HEK293 (cell line): Measurements from ENCODE around the gene COL5A3.

Experiments used
- CTCF ChIA-PET: fragments of 350-600 bp; formaldehyde crosslinking; extraction: SDS; loops from one replicate; lab custom pipeline; 2021; ENCODE audit warnings: antibody characterized with exemption; lab: Yijun Ruan, JAX
- POLR2A ChIA-PET: fragments of 300-600 bp; formaldehyde crosslinking; extraction: SDS; loops from one replicate; lab custom pipeline; 2020; ENCODE audit warnings: antibody characterized with exemption, inconsistent platforms; lab: Yijun Ruan, JAX
- H3K27ac ChIP-seq: fragments of 200-500 bp; sonication (Bioruptor generic); 2 replicates; pipeline ENCODE4 v1.5.1; 2014; ENCODE audit warnings: low read depth, low read length, control low read depth, inconsistent platforms; ENCODE audit errors: extremely low read depth
- H3K36me3 ChIP-seq, 2 experiments: fragments of 200-500 bp in 1 of 2; sonication (Bioruptor generic) in 1 of 2; 1 replicate in 1 of 2; 2 replicates in 1 of 2; pipeline ENCODE4 v1.5.1; 2014 to 2017; ENCODE audit warnings: inconsistent platforms in 2 of 2, low read length in 2 of 2; ENCODE audit not compliant: control insufficient read depth in 2 of 2, insufficient read depth in 1 of 2
- H3K4me1 ChIP-seq: fragments of 200-500 bp; sonication (Bioruptor generic); 2 replicates; pipeline ENCODE4 v1.5.1; 2014; ENCODE audit warnings: mild to moderate bottlenecking, low read length, inconsistent platforms; ENCODE audit not compliant: control insufficient read depth, insufficient read depth
- H3K4me3 ChIP-seq: 2 replicates; pipeline ENCODE4 v1.5.1; 2011; ENCODE audit warnings: low read depth, mild to moderate bottlenecking, control low read depth, low read length, moderate library complexity
- H3K9me3 ChIP-seq: fragments of 200-500 bp; sonication (Bioruptor generic); 2 replicates; pipeline ENCODE4 v1.5.1; 2014; ENCODE audit warnings: low read depth, low read length, inconsistent platforms; ENCODE audit not compliant: control insufficient read depth, insufficient read depth
- BCL11A ChIP-seq: fragments of 450-650 bp; formaldehyde crosslinking; IDR thresholded peaks from 2 replicates; pipeline ENCODE4 v1.5.1; 2016; ENCODE audit warnings: low read depth, missing biosample characterization, missing genetic modification characterization
- FEZF1 ChIP-seq: fragments of 450-650 bp; formaldehyde crosslinking; IDR thresholded peaks from 2 replicates; pipeline ENCODE4 v1.5.1; 2016; ENCODE audit warnings: missing biosample characterization, missing genetic modification characterization
- GFI1B ChIP-seq: fragments of 450-650 bp; formaldehyde crosslinking; IDR thresholded peaks from 2 replicates; pipeline ENCODE4 v1.5.1; 2016; ENCODE audit warnings: missing biosample characterization, missing genetic modification characterization
- GLI2 ChIP-seq: fragments of 450-650 bp; formaldehyde crosslinking; IDR thresholded peaks from 2 replicates; pipeline ENCODE4; 2017; ENCODE audit warnings: missing biosample characterization, missing genetic modification characterization, low read depth, borderline replicate concordance
- HOXC10 ChIP-seq: sonication (generic); formaldehyde crosslinking; IDR thresholded peaks from 2 replicates; pipeline ENCODE4 v1.8.1; 2023; ENCODE audit warnings: mild to moderate bottlenecking, missing genetic modification reagents
- SALL2 ChIP-seq: fragments of 450-650 bp; formaldehyde crosslinking; IDR thresholded peaks from 2 replicates; pipeline ENCODE4 v1.5.0; 2017; ENCODE audit warnings: missing biosample characterization, mild to moderate bottlenecking, missing genetic modification characterization, borderline replicate concordance
- WT1 ChIP-seq: fragments of 450-650 bp; formaldehyde crosslinking; IDR thresholded peaks from 2 replicates; pipeline ENCODE4 v1.5.1; 2016; ENCODE audit warnings: missing biosample characterization, missing genetic modification characterization
- YY1 ChIP-seq: fragments of 450-650 bp; formaldehyde crosslinking; IDR thresholded peaks from 2 replicates; pipeline ENCODE4 v1.5.1; 2018; ENCODE audit warnings: missing biosample characterization, missing genetic modification characterization
- ZBTB20 ChIP-seq: fragments of 450-650 bp; formaldehyde crosslinking; IDR thresholded peaks from 2 replicates; pipeline ENCODE4 v1.5.1; 2016; ENCODE audit warnings: missing biosample characterization, missing genetic modification characterization
- ZFP3 ChIP-seq: fragments of 450-650 bp; formaldehyde crosslinking; IDR thresholded peaks from 2 replicates; pipeline ENCODE4 v1.5.1; 2016; ENCODE audit warnings: low read depth, missing biosample characterization, missing genetic modification characterization
- ZFP37 ChIP-seq: fragments of 450-650 bp; formaldehyde crosslinking; IDR thresholded peaks from 2 replicates; pipeline ENCODE4 v1.5.1; 2016; ENCODE audit warnings: missing biosample characterization, missing genetic modification characterization
- ZFP69B ChIP-seq: fragments of 450-650 bp; formaldehyde crosslinking; IDR thresholded peaks from 2 replicates; pipeline ENCODE4 v1.5.1; 2016; ENCODE audit warnings: missing biosample characterization, missing genetic modification characterization
- ZNF174 ChIP-seq: fragments of 450-650 bp; formaldehyde crosslinking; IDR thresholded peaks from 2 replicates; pipeline ENCODE4 v1.5.0; 2017; ENCODE audit warnings: missing biosample characterization, mild to moderate bottlenecking, missing genetic modification characterization
- ZNF239 ChIP-seq: fragments of 450-650 bp; formaldehyde crosslinking; IDR thresholded peaks from 2 replicates; pipeline ENCODE4 v1.5.1; 2016; ENCODE audit warnings: missing biosample characterization, missing genetic modification characterization
- ZNF341 ChIP-seq: fragments of 450-650 bp; formaldehyde crosslinking; IDR thresholded peaks from 2 replicates; pipeline ENCODE4; 2016; ENCODE audit warnings: low read depth, missing biosample characterization, missing genetic modification characterization
- ZNF394 ChIP-seq: fragments of 450-650 bp; formaldehyde crosslinking; IDR thresholded peaks from 2 replicates; pipeline ENCODE4 v1.5.1; 2016; ENCODE audit warnings: missing biosample characterization, missing genetic modification characterization, mild to moderate bottlenecking, moderate library complexity, borderline replicate concordance
- ZNF48 ChIP-seq: fragments of 450-650 bp; formaldehyde crosslinking; IDR thresholded peaks from 2 replicates; pipeline ENCODE4 v1.5.1; 2016; ENCODE audit warnings: missing biosample characterization, missing genetic modification characterization
- ZNF501 ChIP-seq: fragments of 450-650 bp; formaldehyde crosslinking; IDR thresholded peaks from 2 replicates; pipeline ENCODE4 v1.5.1; 2016; ENCODE audit warnings: missing biosample characterization, missing genetic modification characterization
- ZNF548 ChIP-seq: fragments of 450-650 bp; formaldehyde crosslinking; IDR thresholded peaks from 2 replicates; pipeline ENCODE4 v1.5.1; 2016; ENCODE audit warnings: missing biosample characterization, missing genetic modification characterization
- ZNF624 ChIP-seq: fragments of 450-650 bp; formaldehyde crosslinking; IDR thresholded peaks from 2 replicates; pipeline ENCODE4 v1.5.1; 2017; ENCODE audit warnings: missing biosample characterization, missing genetic modification characterization
- ZNF785 ChIP-seq: fragments of 450-650 bp; formaldehyde crosslinking; IDR thresholded peaks from 2 replicates; pipeline ENCODE4 v1.5.1; 2016; ENCODE audit warnings: missing biosample characterization, missing genetic modification characterization
- TF ChIP-seq, protein P1 (sequence below): fragments of 450-650 bp; formaldehyde crosslinking; IDR thresholded peaks from 2 replicates; pipeline ENCODE4 v1.5.1; 2016; ENCODE audit warnings: missing biosample characterization, missing genetic modification characterization, borderline replicate concordance
- TF ChIP-seq, protein P2 (sequence below): fragments of 450-650 bp; formaldehyde crosslinking; IDR thresholded peaks from 2 replicates; pipeline ENCODE4 v1.5.1; 2016; ENCODE audit warnings: missing biosample characterization, missing genetic modification characterization
- TF ChIP-seq, protein P3 (sequence below): fragments of 450-650 bp; formaldehyde crosslinking; IDR thresholded peaks from 2 replicates; pipeline ENCODE4 v1.5.1; 2016; ENCODE audit warnings: missing biosample characterization, missing genetic modification characterization, low read depth
- TF ChIP-seq, protein P4 (sequence below): fragments of 450-650 bp; formaldehyde crosslinking; IDR thresholded peaks from 2 replicates; pipeline ENCODE4 v1.5.1; 2017; ENCODE audit warnings: missing biosample characterization, missing genetic modification characterization
- TF ChIP-seq, protein P5 (sequence below): fragments of 450-650 bp; formaldehyde crosslinking; IDR thresholded peaks from 2 replicates; pipeline ENCODE4 v1.5.1; 2017; ENCODE audit warnings: missing biosample characterization, missing genetic modification characterization
- TF ChIP-seq, protein P6 (sequence below): sonication (generic); formaldehyde crosslinking; IDR thresholded peaks from 2 replicates; pipeline ENCODE4 v1.8.1; 2022; ENCODE audit warnings: mild to moderate bottlenecking, moderate library complexity, missing genetic modification reagents

The COL5A3 gene

DNA sequence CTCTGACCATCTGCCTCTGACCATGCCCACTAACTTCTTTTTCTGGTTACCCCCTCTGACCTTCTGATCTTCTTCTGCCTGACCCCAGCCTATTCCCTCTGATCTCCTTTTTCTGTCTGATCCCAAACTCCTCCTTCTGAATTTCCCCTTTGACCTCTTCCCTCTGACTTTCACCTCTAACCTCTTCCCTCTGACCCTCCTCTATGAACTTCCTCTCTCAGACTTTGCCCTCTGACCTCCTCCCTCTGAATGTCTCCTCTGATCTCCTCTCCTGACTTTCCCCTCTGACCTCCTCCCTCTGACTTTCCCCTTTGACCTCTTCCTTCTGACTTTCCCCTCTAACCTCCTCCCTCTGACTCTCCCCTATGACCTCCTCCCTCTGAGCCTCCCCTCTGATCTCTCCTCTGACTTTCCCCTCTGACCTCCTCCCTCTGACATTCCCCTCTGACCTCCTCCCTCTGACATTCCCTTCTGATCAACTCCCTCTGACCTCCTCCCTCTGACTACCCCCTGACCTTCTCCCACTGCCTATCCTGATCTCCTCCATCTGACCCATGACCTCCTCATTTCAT lies 3.5 kb downstream of the COL5A3 start:
- H3K4me3 ChIP-seq: no peak overlapping the region
- ChIA-PET POLR2A (no interaction called here), CTCF (no interaction called here)
- no peaks in the 10 kb centered on the region for H3K36me3 ChIP-seq
- H3K9me3 ChIP-seq: no peaks in the 10 kb centered on the region
- H3K27ac ChIP-seq: no peak overlapping the region
- H3K4me1 ChIP-seq: peaks cover 7% of the 10 kb centered on the region; the same call in 1 of the 2 replicates
- TF ChIP-seq ZFP37 (tag by site-specific recombination): no peak
- TF ChIP-seq, protein P1, sequence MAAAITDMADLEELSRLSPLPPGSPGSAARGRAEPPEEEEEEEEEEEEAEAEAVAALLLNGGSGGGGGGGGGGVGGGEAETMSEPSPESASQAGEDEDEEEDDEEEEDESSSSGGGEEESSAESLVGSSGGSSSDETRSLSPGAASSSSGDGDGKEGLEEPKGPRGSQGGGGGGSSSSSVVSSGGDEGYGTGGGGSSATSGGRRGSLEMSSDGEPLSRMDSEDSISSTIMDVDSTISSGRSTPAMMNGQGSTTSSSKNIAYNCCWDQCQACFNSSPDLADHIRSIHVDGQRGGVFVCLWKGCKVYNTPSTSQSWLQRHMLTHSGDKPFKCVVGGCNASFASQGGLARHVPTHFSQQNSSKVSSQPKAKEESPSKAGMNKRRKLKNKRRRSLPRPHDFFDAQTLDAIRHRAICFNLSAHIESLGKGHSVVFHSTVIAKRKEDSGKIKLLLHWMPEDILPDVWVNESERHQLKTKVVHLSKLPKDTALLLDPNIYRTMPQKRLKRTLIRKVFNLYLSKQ (tag by site-specific recombination): no peak
- TF ChIP-seq ZNF394 (tag by site-specific recombination): no peak
- TF ChIP-seq, protein P2, sequence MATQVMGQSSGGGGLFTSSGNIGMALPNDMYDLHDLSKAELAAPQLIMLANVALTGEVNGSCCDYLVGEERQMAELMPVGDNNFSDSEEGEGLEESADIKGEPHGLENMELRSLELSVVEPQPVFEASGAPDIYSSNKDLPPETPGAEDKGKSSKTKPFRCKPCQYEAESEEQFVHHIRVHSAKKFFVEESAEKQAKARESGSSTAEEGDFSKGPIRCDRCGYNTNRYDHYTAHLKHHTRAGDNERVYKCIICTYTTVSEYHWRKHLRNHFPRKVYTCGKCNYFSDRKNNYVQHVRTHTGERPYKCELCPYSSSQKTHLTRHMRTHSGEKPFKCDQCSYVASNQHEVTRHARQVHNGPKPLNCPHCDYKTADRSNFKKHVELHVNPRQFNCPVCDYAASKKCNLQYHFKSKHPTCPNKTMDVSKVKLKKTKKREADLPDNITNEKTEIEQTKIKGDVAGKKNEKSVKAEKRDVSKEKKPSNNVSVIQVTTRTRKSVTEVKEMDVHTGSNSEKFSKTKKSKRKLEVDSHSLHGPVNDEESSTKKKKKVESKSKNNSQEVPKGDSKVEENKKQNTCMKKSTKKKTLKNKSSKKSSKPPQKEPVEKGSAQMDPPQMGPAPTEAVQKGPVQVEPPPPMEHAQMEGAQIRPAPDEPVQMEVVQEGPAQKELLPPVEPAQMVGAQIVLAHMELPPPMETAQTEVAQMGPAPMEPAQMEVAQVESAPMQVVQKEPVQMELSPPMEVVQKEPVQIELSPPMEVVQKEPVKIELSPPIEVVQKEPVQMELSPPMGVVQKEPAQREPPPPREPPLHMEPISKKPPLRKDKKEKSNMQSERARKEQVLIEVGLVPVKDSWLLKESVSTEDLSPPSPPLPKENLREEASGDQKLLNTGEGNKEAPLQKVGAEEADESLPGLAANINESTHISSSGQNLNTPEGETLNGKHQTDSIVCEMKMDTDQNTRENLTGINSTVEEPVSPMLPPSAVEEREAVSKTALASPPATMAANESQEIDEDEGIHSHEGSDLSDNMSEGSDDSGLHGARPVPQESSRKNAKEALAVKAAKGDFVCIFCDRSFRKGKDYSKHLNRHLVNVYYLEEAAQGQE (tag by site-specific recombination): no peak
- TF ChIP-seq, protein P3, sequence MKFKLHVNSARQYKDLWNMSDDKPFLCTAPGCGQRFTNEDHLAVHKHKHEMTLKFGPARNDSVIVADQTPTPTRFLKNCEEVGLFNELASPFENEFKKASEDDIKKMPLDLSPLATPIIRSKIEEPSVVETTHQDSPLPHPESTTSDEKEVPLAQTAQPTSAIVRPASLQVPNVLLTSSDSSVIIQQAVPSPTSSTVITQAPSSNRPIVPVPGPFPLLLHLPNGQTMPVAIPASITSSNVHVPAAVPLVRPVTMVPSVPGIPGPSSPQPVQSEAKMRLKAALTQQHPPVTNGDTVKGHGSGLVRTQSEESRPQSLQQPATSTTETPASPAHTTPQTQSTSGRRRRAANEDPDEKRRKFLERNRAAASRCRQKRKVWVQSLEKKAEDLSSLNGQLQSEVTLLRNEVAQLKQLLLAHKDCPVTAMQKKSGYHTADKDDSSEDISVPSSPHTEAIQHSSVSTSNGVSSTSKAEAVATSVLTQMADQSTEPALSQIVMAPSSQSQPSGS (tag by site-specific recombination): no peak
- TF ChIP-seq ZNF501 (tag by site-specific recombination): no peak
- 0 out of 2 replicates have a peak, but pooled peaks have one; percentile 20 for TF ChIP-seq ZBTB20 (tag by site-specific recombination)
- TF ChIP-seq ZNF785: peak; percentile 90; the same call in 1 of the 2 replicates
- TF ChIP-seq, protein P4, sequence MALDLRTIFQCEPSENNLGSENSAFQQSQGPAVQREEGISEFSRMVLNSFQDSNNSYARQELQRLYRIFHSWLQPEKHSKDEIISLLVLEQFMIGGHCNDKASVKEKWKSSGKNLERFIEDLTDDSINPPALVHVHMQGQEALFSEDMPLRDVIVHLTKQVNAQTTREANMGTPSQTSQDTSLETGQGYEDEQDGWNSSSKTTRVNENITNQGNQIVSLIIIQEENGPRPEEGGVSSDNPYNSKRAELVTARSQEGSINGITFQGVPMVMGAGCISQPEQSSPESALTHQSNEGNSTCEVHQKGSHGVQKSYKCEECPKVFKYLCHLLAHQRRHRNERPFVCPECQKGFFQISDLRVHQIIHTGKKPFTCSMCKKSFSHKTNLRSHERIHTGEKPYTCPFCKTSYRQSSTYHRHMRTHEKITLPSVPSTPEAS: no peak
- no peak for TF ChIP-seq FEZF1 (tag by site-specific recombination)
- TF ChIP-seq ZNF48 (tag by site-specific recombination): no peak
- no peak for TF ChIP-seq WT1
- TF ChIP-seq ZNF174 (tag by site-specific recombination): no peak
- TF ChIP-seq ZNF341 (tag by site-specific recombination): no peak
- no peak for TF ChIP-seq ZNF239 (tag by site-specific recombination)
- TF ChIP-seq ZFP3 (tag by site-specific recombination): no peak
- TF ChIP-seq, protein P5, sequence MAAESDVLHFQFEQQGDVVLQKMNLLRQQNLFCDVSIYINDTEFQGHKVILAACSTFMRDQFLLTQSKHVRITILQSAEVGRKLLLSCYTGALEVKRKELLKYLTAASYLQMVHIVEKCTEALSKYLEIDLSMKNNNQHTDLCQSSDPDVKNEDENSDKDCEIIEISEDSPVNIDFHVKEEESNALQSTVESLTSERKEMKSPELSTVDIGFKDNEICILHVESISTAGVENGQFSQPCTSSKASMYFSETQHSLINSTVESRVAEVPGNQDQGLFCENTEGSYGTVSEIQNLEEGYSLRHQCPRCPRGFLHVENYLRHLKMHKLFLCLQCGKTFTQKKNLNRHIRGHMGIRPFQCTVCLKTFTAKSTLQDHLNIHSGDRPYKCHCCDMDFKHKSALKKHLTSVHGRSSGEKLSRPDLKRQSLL (tag by site-specific recombination): no peak
- no peak for TF ChIP-seq GLI2 (tag by site-specific recombination)
- 0 out of 2 replicates have a peak, but pooled peaks have one; percentile 37 for TF ChIP-seq ZNF548
- TF ChIP-seq ZFP69B (tag by site-specific recombination): no peak
- TF ChIP-seq BCL11A (tag by site-specific recombination): peak; percentile 65; the same call in 1 of the 2 replicates
- TF ChIP-seq GFI1B (tag by site-specific recombination): no peak
- peak; percentile 30; the same call in 1 of the 2 replicates for TF ChIP-seq SALL2 (tag by site-specific recombination)
- TF ChIP-seq HOXC10 (CRISPR knock-in tag): no peak
- TF ChIP-seq ZNF624: no peak
- TF ChIP-seq, protein P6, sequence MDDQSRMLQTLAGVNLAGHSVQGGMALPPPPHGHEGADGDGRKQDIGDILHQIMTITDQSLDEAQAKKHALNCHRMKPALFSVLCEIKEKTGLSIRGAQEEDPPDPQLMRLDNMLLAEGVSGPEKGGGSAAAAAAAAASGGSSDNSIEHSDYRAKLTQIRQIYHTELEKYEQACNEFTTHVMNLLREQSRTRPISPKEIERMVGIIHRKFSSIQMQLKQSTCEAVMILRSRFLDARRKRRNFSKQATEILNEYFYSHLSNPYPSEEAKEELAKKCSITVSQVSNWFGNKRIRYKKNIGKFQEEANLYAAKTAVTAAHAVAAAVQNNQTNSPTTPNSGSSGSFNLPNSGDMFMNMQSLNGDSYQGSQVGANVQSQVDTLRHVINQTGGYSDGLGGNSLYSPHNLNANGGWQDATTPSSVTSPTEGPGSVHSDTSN (CRISPR knock-in tag): no peak
- TF ChIP-seq YY1 (tag by site-specific recombination): no peak
